ENCODE measurements around the gene MYT1. TPM values are rescaled to one million over a fixed set of nuclear protein-coding genes. Genes with fewer than 3 reads are reported as not detected.

Gene MYT1
- total and polyA plus RNA-seq, 2 of the 13 experiments (the other 11 are each of a cell fraction or from before 2014, with no cell fraction given): 0.58 to 2.5 TPM

DNA sequence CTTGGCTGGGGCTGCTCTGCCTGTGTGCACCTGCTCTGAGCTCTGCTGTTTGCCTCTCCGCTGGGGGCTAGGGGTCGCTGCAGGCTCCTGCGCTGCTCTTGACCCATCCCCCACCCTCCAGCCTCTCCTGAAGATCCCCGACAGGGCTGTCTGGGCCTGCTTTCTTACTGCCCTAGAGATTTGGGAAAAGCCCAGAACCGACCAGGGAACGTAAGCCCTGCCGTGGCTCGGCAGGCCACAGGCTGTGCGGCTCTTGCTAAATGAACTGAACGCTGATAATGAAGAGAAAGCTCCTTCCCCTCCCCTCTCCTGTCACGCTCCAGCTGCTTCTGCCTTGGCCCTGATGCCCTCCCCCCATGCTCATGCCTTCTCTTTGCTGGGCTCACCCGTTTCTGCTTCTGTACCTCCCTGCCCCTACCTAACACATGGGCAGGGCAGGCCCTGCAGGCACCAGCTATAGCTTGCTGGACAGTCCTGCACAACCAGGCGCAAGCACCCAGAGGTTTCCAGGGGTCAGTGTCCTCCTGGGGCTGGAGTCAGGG lies 59.3 kb downstream of the MYT1 start (continued):
- TF ChIP-seq ZBTB33 (CRISPR knock-in tag; IDR thresholded peaks at IDR 0.05): peak; percentile 65
- TF ChIP-seq ZNF713 (CRISPR knock-in tag; IDR thresholded peaks at IDR 0.05): 0 out of 2 replicates have a peak, but pooled peaks have one; percentile 41
- no peak for TF ChIP-seq MZF1 (CRISPR knock-in tag; IDR thresholded peaks at IDR 0.05; ENCODE audit: borderline replicate concordance)
- no peak for TF ChIP-seq ZNF816 (CRISPR knock-in tag; IDR thresholded peaks at IDR 0.05; ENCODE audit: borderline replicate concordance)
- TF ChIP-seq CAMTA2 (CRISPR knock-in tag; IDR thresholded peaks at IDR 0.05; ENCODE audit: borderline replicate concordance): no peak; the same call in 1 of the 2 replicates
- TF ChIP-seq, protein P1, sequence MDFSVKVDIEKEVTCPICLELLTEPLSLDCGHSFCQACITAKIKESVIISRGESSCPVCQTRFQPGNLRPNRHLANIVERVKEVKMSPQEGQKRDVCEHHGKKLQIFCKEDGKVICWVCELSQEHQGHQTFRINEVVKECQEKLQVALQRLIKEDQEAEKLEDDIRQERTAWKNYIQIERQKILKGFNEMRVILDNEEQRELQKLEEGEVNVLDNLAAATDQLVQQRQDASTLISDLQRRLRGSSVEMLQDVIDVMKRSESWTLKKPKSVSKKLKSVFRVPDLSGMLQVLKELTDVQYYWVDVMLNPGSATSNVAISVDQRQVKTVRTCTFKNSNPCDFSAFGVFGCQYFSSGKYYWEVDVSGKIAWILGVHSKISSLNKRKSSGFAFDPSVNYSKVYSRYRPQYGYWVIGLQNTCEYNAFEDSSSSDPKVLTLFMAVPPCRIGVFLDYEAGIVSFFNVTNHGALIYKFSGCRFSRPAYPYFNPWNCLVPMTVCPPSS (IDR thresholded peaks at IDR 0.05): no peak
- TF ChIP-seq ZMYM2 (CRISPR knock-in tag; IDR thresholded peaks at IDR 0.05): no peak
- TF ChIP-seq, protein P2, sequence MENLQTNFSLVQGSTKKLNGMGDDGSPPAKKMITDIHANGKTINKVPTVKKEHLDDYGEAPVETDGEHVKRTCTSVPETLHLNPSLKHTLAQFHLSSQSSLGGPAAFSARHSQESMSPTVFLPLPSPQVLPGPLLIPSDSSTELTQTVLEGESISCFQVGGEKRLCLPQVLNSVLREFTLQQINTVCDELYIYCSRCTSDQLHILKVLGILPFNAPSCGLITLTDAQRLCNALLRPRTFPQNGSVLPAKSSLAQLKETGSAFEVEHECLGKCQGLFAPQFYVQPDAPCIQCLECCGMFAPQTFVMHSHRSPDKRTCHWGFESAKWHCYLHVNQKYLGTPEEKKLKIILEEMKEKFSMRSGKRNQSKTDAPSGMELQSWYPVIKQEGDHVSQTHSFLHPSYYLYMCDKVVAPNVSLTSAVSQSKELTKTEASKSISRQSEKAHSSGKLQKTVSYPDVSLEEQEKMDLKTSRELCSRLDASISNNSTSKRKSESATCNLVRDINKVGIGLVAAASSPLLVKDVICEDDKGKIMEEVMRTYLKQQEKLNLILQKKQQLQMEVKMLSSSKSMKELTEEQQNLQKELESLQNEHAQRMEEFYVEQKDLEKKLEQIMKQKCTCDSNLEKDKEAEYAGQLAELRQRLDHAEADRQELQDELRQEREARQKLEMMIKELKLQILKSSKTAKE (CRISPR knock-in tag; IDR thresholded peaks at IDR 0.05; ENCODE audit: borderline replicate concordance): no peak
- TF ChIP-seq GMEB1 (CRISPR knock-in tag; IDR thresholded peaks at IDR 0.05; ENCODE audit: borderline replicate concordance): peak; percentile 65
- no peak for TF ChIP-seq GABPA (IDR thresholded peaks at IDR 0.05; ENCODE audit: low read depth, low read length)
- no peak for TF ChIP-seq GABPA (CRISPR knock-in tag; IDR thresholded peaks at IDR 0.05; ENCODE audit: low read depth)
- TF ChIP-seq BRCA1 (CRISPR knock-in tag; IDR thresholded peaks at IDR 0.05): no peak
- no peak for TF ChIP-seq ZNF75D (CRISPR knock-in tag; IDR thresholded peaks at IDR 0.05; ENCODE audit: borderline replicate concordance)
- TF ChIP-seq ARID3A (IDR thresholded peaks at IDR 0.05; ENCODE audit: low read depth, low read length): no peak
- TF ChIP-seq ZNF660 (CRISPR knock-in tag; IDR thresholded peaks at IDR 0.05; ENCODE audit: borderline replicate concordance, low read depth): no peak
- TF ChIP-seq NCOA5 (CRISPR knock-in tag; IDR thresholded peaks at IDR 0.05): no peak
- TF ChIP-seq ZNF678 (CRISPR knock-in tag; IDR thresholded peaks at IDR 0.05): 0 out of 2 replicates have a peak, but pooled peaks have one; percentile 42
- TF ChIP-seq ARNT (IDR thresholded peaks at IDR 0.05): no peak
- TF ChIP-seq KMT2A (CRISPR knock-in tag; IDR thresholded peaks at IDR 0.05): no peak
- TF ChIP-seq ZKSCAN1 (IDR thresholded peaks at IDR 0.05; ENCODE audit: low read length): 0 out of 2 replicates have a peak, but pooled peaks have one; percentile 45
- TF ChIP-seq NCOA1 (CRISPR knock-in tag; IDR thresholded peaks at IDR 0.05): no peak

Measured in HepG2 (cell line).